ENCODE measurements around the gene SPP2.

The SPP2 gene

GRCh38 chr2:234058881-234059280, 8.4 kb downstream of the SPP2 start:
- no peak for DNase-seq (ENCODE audit: extremely low read depth, low read depth)
- no peak for TF ChIP-seq CTCF (IDR thresholded peaks at IDR 0.05; ENCODE audit: low read depth, low read length)

DNA sequence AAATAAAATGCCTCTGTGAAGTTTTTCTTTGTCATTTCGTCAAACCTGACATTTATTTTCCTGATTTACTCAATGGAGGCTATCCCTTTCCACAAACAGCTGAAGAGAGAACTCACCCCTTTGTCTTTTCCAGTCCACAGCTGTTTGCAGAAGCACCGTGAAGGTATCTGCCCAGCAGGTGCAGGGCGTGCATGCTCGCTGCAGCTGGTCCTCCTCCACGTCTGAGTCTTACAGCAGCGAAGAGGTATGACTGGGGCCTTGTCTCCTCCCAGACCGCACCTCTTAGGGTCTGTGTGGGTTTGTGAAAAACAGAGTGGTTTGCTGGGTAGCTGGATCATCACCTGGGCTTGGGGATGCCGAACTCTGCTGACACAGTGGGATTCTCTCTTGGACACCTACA, 9.7 kb downstream of the SPP2 start:
- no peak for DNase-seq (ENCODE audit: extremely low read depth, low read depth)
- TF ChIP-seq CTCF (IDR thresholded peaks at IDR 0.05; ENCODE audit: low read depth, low read length) = no peak

DNA sequence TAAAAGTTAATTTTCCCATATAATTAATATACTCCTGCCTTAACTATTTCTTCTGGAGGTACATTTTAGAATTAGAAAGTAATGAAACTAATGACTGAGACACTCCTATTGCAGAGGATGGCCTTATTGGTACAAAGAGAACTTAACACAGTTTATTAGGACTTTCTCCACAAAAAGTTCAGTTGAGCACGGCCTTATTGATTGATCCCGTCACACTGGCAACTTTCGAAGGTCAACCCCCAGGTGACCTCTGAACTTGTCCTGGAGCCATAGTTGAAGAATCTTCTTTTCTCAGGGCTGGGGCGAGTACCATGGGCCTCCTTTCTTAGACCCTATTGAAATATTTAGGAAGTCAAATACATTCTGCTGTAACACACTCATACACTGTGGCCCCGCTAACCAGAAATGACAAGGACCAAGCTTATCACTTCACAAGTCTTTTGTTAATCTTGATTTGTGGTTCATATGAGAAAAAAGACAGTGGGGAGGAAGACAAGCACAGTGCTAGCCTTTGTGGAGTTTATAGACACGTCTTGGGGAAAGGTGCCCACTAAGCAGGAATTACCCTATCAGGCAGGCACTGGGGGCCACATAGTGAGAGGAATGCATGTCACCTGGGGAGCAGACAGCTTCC, 11.2 kb downstream of the SPP2 start:
- no peak for TF ChIP-seq CTCF (IDR thresholded peaks at IDR 0.05; ENCODE audit: low read depth, low read length)
- DNase-seq (ENCODE audit: extremely low read depth, low read depth) = no peak

GRCh38 chr2:234066587-234066986, 16.1 kb downstream of the SPP2 start:
- DNase-seq (ENCODE audit: extremely low read depth, low read depth) = no peak
- TF ChIP-seq CTCF (IDR thresholded peaks at IDR 0.05; ENCODE audit: low read depth, low read length) = no peak

DNA sequence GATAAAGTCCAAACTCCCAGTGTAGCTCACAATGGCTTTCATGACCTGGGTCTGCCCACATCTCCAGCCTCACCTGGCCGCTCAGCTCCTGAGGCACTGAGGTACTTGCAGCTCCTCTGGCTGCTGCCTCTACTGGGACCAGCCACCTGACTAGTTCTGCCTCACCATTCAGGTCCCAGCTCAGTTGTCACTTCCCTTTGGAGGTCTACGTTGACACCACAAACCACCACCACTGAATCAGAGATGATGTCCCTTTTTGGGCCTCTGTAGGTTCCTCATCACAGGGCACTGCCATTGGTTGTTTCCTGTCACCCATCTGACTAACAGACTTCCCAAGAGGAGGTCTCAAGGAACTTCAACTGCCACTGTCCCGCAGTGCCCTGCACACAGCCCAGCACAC, 21.2 kb downstream of the SPP2 start:
- no peak for TF ChIP-seq CTCF (IDR thresholded peaks at IDR 0.05; ENCODE audit: low read depth, low read length)
- DNase-seq (ENCODE audit: extremely low read depth, low read depth) = no peak

DNA sequence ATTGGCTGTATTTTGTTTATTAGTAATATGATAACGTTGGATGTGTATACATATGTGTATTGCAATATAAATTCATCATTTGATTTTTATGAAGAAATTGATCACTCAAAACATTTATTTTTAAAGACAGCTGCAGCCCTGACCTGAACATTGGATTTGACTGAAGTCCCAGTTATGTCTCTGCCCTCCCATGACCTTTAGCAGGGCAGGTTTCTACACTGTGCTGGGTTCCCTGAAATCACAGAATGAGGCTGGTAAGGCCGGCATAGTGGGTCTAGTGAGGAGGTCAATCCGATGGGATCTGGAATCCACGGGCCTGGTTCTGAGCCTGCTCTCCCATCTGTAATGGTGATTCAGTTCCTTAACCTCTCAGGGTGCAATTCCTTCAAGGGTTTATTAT, 22.0 kb downstream of the SPP2 start:
- no peak for DNase-seq (ENCODE audit: extremely low read depth, low read depth)
- TF ChIP-seq CTCF (IDR thresholded peaks at IDR 0.05; ENCODE audit: low read depth, low read length) = no peak

- TF ChIP-seq CTCF (IDR thresholded peaks at IDR 0.05; ENCODE audit: low read depth, low read length) = no peak
- no peak for DNase-seq (ENCODE audit: extremely low read depth, low read depth)
Observed at GRCh38 chr2:234074751-234075517, 24.4 kb downstream of the SPP2 start.
